Ovary (tissue), 3 donors: ENCODE results near the gene NKAIN4.

Experiments used
- CTCF ChIP-seq, 3 donors: fragments of 450-650 bp in 2 of 3; fragments of 200-600 bp in 1 of 3; IDR thresholded peaks; one replicate each; pipeline versions ENCODE4 v1.5.1 to v1.8.0; 2016 to 2022; ENCODE audit warnings: antibody characterized with exemption in 3 of 3, mild to moderate bottlenecking in 1 of 3
- EP300 ChIP-seq: sonication (generic); formaldehyde crosslinking; IDR thresholded peaks from one replicate; pipeline ENCODE4 v1.6.1; 2017; ENCODE audit warnings: antibody characterized with exemption
- POLR2A ChIP-seq: fragments of 450-650 bp; IDR thresholded peaks from one replicate; pipeline ENCODE4 v1.6.1; 2017; ENCODE audit warnings: antibody characterized with exemption, mild to moderate bottlenecking, moderate library complexity
- donor health status: DM: no; HTN: no; CAD: no.

- TF ChIP-seq POLR2A (no peak), CTCF (IDR thresholded peaks at IDR 0.05) (no peak), EP300 (no peak)
Measured at GRCh38 chr20:63234693-63235398, 19.4 kb downstream of the NKAIN4 start.
